Measurements from ENCODE around the gene TMEM178B.
A peak's percentile ranks its signal among the peaks of the same experiment; 100 is the strongest.

TMEM178B gene

DNA sequence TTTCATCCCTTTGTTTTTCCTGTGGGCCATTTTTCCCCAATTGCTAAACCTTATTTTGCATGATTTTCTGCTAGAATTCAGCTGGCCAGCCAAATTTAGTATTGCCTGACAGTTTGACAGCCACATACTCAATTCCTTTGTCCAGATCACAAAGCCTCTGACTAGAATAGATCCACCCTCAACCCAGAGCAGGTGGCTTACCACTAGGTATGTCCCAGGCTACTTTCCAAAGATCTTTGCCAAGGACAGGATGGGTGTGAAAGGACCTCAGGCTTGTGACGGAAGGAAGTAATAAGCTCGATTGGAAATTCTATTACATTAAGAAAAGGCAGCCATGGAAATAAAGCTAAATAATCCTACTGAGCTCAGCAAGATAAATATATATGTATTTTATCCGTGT is 426.7 kb downstream of the TMEM178B start:
- DNase-seq: no peak

DNA sequence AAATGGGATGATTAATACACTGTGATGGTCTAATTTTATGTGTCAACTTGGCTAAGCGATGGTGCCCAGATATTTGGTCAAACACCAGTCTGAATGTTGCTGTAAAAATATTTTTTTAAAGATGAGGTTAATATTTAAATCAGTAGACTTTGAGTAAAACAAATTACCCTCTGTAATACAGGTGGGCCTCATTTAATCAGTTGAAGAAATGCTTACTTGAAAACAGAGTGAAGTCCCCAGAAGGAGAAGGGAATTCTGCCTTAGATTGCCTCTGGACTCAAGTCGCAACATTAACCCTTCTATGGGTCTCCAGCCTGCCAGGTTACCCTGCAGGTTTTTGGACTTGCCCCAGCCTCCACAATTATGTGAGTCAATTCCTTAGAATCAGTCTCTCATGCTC is 427.6 kb downstream of the TMEM178B start:
- no peak for DNase-seq

GRCh38 chr7:141511316-141511675 is 437.4 kb downstream of the TMEM178B start:
- no peak for DNase-seq

- peak; percentile 28 for DNase-seq
Observed at GRCh38 chr7:141511676-141512396, 438.0 kb downstream of the TMEM178B start.

DNA sequence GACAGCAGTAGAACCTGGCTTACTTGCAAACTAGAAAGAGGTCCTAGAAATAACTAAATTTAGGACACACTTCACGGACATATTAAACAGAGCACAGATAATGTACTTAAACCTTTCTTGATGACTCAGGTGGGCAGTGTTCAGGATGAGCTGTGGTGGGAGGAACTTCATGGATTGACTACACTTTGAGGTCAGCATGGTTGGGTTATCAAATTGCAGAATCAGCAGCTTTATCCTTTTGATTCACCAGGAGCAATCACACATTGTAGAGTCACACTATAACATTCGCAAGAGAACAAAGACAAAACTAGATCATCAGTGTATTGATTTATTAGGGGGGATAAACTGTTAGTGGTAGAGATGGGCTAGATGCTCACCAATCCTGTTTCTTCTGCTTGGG is 438.7 kb downstream of the TMEM178B start:
- DNase-seq: no peak

DNA sequence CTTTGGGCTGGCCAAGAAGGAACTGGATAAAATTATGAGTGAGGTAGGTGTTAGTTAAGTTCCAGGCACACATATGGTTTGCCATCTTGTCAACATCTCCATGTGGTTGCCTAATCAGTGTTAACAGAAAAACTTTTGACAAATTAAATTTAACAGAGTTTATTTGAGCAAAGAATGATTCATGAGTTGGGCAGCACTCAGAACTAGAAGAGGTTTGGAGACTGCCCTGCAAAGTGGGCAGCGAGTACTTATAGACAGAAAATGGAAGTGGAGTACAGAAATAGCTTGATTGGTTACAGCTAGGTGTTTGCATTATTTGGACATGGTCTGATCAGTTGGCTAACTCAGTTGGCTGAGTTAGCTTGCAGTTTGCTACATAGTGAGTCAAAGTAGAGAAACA is 439.9 kb downstream of the TMEM178B start:
- DNase-seq: no peak

DNA sequence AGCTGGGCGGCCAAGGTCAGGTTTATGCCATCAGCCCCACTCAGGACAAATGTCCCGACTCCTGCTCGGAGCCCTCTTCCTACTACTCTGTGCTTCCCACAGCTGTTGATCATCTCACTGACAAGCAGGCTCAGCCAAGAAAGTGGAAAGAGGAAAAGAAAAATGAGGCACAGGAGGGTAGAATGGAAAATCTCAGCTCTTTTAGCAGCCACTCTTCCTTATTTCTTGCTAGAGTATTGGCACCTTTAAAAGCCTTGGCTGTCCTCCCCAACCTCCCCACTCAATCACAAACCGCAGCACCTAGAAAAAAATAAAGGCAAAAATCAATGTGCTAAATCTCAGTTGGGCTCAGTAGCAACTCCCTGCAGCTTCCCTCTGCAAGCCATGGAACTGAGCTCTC is 442.1 kb downstream of the TMEM178B start:
- DNase-seq: no peak

DNA sequence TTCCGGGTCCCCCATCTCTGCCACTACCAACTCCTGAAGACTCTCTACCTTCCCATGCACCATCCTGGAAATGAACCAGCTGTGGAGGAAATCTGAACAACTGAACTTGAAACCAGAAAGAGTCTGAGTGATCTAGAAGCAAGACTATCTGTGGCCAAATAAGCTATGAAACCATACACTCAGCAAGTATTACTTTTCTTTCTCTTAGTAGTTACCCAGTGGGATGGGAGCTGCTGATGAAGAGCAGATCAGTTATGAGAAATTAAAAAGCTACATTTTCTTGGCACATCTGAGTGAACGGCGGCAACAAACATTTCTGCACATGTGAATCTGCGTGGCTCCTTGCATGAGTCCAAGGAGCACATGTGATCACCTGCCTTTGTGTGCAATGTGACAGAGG is 445.8 kb downstream of the TMEM178B start:
- DNase-seq: no peak

GRCh38 chr7:141522657-141523342 is 448.9 kb downstream of the TMEM178B start:
- no peak for DNase-seq

GRCh38 chr7:141525973-141526514 is 452.2 kb downstream of the TMEM178B start:
- no peak for DNase-seq

DNA sequence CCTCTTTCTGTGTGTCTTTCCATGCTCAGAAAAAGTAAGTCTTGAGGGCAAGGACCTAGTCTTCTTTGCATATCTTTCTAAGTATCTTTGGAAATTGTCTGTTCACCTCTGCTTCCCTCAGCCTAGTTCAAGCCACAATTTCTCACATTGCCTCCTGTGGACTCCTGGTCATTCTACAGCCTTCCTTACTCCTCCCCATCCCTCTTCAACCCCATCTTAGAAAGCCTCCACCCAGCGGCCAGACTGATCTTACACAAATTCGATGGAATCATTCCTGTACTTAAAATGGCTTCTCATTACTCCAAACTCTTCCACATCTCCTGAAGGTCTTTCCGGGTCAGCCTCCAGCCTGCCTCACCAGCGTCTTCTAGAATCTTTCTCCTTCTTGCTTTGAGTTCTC is 453.2 kb downstream of the TMEM178B start:
- no peak for DNase-seq

DNA sequence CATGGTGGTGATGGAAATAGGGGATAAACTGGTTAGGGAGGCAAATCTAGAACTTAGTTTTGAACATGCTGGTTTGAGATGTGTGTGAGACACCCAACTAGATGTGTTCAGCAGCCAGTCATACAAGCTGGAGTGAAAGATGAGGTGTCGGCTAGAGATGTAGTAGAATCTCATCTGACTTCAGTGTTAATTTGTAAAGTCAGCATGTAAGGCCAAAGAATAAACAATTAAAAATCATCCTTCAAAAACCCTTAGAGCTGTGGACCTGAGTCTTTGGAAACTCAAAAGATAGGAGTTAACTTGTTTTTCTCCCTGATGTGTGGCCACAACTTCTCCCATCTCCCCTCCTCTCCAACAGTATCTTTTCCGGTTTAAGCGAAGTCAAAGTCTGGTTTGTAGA is 454.5 kb downstream of the TMEM178B start:
- DNase-seq: no peak

Measured in DMS153 (cell line).